Vagina (tissue), 2 donors: ENCODE results near the gene CDCP1. TPM values are rescaled to one million over a fixed set of nuclear protein-coding genes. Genes with fewer than 3 reads are reported as not detected.

Source experiments
- DNase-seq, 2 donors: peaks; one replicate each; pipeline ENCODE4 v3.0.0-alpha.2; 2017; ENCODE audit errors: extremely low spot score in 2 of 2
- H3K27ac ChIP-seq: fragments of 200-600 bp; sonication (generic); one replicate; pipeline ENCODE4 v1.5.1; 2019
- H3K27me3 ChIP-seq: fragments of 200-600 bp; sonication (generic); one replicate; pipeline ENCODE4 v1.5.1; 2019
- H3K36me3 ChIP-seq, 2 donors: fragments of 200-600 bp; sonication (generic); one replicate each; pipeline ENCODE4 v1.5.1; 2017 to 2019
- H3K4me1 ChIP-seq: fragments of 200-600 bp; sonication (generic); one replicate; pipeline ENCODE4 v1.5.1; 2019
- H3K4me3 ChIP-seq, 2 donors: fragments of 200-600 bp; sonication (generic); 1 replicate in 1 of 2; 2 replicates in 1 of 2; pipeline ENCODE4 v1.5.1; 2016 to 2019
- H3K9me3 ChIP-seq: fragments of 200-600 bp; sonication (generic); one replicate; pipeline ENCODE4 v1.5.1; 2019
- POLR2A ChIP-seq, 2 donors: fragments of 450-650 bp; IDR thresholded peaks; one replicate each; pipeline ENCODE4 v1.6.1; 2017; ENCODE audit warnings: antibody characterized with exemption in 2 of 2, mild to moderate bottlenecking in 2 of 2, moderate library complexity in 2 of 2
- POLR2AphosphoS5 ChIP-seq, 2 donors: sonication (generic); formaldehyde crosslinking; IDR thresholded peaks; one replicate each; pipeline ENCODE4 v1.9.0; 2017; ENCODE audit warnings: antibody characterized with exemption in 2 of 2, mild to moderate bottlenecking in 2 of 2, low read depth in 1 of 2; ENCODE audit not compliant: insufficient read depth in 1 of 2
- intact Hi-C: fragments of 100-400 bp; cut with DNase I; formaldehyde crosslinking; loops from one replicate; pipeline ENCODE4 v1.15.1; 2023
- total RNA-seq: library from RNA; depleted of rRNA; stranded (reverse); fragments of >200 nt; gene quantifications from one replicate; pipeline ENCODE4 v1.2.3, GENCODE V29; 2016
- TF ChIP-seq, protein P1 (sequence below), 3 experiments: fragments of 450-650 bp in 2 of 3; fragments of 200-600 bp in 1 of 3; sonication (generic) in 1 of 3; IDR thresholded peaks; one replicate each; pipeline ENCODE4 v1.5.1; 2017 to 2019; ENCODE audit warnings: antibody characterized with exemption in 3 of 3, mild to moderate bottlenecking in 2 of 3, moderate library complexity in 2 of 3

CDCP1 gene, protein sequence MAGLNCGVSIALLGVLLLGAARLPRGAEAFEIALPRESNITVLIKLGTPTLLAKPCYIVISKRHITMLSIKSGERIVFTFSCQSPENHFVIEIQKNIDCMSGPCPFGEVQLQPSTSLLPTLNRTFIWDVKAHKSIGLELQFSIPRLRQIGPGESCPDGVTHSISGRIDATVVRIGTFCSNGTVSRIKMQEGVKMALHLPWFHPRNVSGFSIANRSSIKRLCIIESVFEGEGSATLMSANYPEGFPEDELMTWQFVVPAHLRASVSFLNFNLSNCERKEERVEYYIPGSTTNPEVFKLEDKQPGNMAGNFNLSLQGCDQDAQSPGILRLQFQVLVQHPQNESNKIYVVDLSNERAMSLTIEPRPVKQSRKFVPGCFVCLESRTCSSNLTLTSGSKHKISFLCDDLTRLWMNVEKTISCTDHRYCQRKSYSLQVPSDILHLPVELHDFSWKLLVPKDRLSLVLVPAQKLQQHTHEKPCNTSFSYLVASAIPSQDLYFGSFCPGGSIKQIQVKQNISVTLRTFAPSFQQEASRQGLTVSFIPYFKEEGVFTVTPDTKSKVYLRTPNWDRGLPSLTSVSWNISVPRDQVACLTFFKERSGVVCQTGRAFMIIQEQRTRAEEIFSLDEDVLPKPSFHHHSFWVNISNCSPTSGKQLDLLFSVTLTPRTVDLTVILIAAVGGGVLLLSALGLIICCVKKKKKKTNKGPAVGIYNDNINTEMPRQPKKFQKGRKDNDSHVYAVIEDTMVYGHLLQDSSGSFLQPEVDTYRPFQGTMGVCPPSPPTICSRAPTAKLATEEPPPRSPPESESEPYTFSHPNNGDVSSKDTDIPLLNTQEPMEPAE
- 27.5 TPM for total RNA-seq

GRCh38 chr3:45145681-45146614 is at the start of gene CDCP1:
TSS of gene CDCP1 (minus strand) at chr3:45146378. CDS start at chr3:45146287, 91 bp downstream.
- Histone ChIP-seq H3K4me1 (peaks cover 21% of the 10 kb centered on the region), H3K27ac (peak within 1 kb of the TSS; percentile 22), H3K27me3 (no peaks in the 10 kb centered on the region), H3K9me3 (no peaks in the 10 kb centered on the region), H3K36me3 (no peaks in the 10 kb centered on the region), H3K4me3 (peak within 1 kb of the TSS; percentile 38 to 52)
- intact Hi-C loops: no loop called here
- TF ChIP-seq, protein P1, sequence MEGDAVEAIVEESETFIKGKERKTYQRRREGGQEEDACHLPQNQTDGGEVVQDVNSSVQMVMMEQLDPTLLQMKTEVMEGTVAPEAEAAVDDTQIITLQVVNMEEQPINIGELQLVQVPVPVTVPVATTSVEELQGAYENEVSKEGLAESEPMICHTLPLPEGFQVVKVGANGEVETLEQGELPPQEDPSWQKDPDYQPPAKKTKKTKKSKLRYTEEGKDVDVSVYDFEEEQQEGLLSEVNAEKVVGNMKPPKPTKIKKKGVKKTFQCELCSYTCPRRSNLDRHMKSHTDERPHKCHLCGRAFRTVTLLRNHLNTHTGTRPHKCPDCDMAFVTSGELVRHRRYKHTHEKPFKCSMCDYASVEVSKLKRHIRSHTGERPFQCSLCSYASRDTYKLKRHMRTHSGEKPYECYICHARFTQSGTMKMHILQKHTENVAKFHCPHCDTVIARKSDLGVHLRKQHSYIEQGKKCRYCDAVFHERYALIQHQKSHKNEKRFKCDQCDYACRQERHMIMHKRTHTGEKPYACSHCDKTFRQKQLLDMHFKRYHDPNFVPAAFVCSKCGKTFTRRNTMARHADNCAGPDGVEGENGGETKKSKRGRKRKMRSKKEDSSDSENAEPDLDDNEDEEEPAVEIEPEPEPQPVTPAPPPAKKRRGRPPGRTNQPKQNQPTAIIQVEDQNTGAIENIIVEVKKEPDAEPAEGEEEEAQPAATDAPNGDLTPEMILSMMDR (IDR thresholded peaks at IDR 0.05): no peak
- TF ChIP-seq POLR2AphosphoS5 (IDR thresholded peaks at IDR 0.05; ENCODE audit: insufficient read depth in 1 of 2, low read depth in 1 of 2): peak in 1 of 2 donors; percentile 24
- DNase-seq: no peak

DNA sequence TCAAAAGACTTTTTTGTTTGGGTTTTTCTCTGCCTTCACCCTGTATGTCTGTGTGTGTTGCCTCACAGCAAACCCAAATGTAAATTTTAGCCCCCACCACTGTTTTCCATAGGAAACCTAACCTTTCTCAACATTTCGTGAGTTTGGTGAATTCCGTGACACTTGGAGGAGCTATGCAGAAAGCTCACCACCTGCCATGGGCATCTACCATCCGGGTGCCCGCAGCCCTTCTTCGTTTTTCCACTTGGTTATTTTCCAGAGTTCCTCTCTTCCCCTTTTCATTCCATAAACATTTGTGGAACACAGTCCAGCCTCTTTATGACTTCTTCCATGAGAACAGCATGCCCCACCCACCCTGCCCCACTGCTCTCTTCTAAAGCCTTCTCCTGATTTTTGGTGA is 48.6 kb upstream of the CDCP1 start:
- Histone ChIP-seq H3K27ac (no peak overlapping the region), H3K4me1 (no peaks in the 10 kb centered on the region), H3K27me3 (no peaks in the 10 kb centered on the region), H3K4me3 (no peak overlapping the region), H3K9me3 (no peaks in the 10 kb centered on the region), H3K36me3 (no peaks in the 10 kb centered on the region)
- intact Hi-C loops: no loop called here
- no peak for DNase-seq
- TF ChIP-seq POLR2AphosphoS5 (IDR thresholded peaks at IDR 0.05; ENCODE audit: insufficient read depth in 1 of 2, low read depth in 1 of 2) (no peak), POLR2A (IDR thresholded peaks at IDR 0.05) (no peak)
- TF ChIP-seq, protein P1 (IDR thresholded peaks at IDR 0.05): no peak

DNA sequence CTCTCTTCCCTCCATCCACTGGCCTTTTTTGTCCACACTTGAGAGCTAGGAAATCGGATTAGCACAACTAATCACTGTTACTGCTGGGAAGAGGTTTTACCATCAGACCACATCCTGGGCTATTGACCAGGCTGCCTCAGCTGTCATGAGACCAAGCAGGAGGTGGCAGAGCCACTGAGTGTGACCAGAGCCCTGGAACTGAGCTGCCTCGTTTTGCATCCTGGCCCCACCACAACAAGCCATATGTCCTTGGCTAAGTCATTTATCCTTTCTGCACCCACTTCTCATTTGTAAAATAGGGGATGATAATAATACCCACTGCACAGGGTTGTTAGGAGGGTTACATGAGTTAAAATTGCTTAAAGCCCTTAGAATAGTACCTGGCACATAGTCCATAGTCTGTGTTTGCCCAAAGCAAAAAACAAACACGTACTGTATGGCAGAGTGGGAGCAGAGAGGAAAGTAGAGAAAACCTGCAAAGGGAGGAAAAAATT is 45.8 kb upstream of the CDCP1 start:
- Histone ChIP-seq H3K27ac (no peak overlapping the region), H3K27me3 (no peaks in the 10 kb centered on the region), H3K9me3 (no peaks in the 10 kb centered on the region), H3K4me1 (no peaks in the 10 kb centered on the region), H3K4me3 (no peak overlapping the region), H3K36me3 (no peaks in the 10 kb centered on the region)
- DNase-seq: no peak
- TF ChIP-seq POLR2AphosphoS5 (IDR thresholded peaks at IDR 0.05; ENCODE audit: insufficient read depth in 1 of 2, low read depth in 1 of 2) (no peak), POLR2A (IDR thresholded peaks at IDR 0.05) (no peak)
- TF ChIP-seq, protein P1 (IDR thresholded peaks at IDR 0.05): no peak
- intact Hi-C loops: no loop called here

GRCh38 chr3:45191424-45191823 is 45.2 kb upstream of the CDCP1 start:
- Histone ChIP-seq H3K9me3 (no peaks in the 10 kb centered on the region), H3K36me3 (no peaks in the 10 kb centered on the region), H3K27ac (no peak overlapping the region), H3K27me3 (no peaks in the 10 kb centered on the region), H3K4me3 (no peak overlapping the region), H3K4me1 (no peaks in the 10 kb centered on the region)
- no peak for DNase-seq
- intact Hi-C loops: no loop called here
- TF ChIP-seq POLR2A (IDR thresholded peaks at IDR 0.05) (no peak), POLR2AphosphoS5 (IDR thresholded peaks at IDR 0.05; ENCODE audit: insufficient read depth in 1 of 2, low read depth in 1 of 2) (no peak)
- TF ChIP-seq, protein P1 (IDR thresholded peaks at IDR 0.05): no peak
